IMR-90 (cell line): ENCODE data around the gene EDC4. TPM values are rescaled to one million over a fixed set of nuclear protein-coding genes. Genes with fewer than 3 reads are reported as not detected.

Experiments
- ATAC-seq: fragments of 200-7000 bp; cut with Tn5 transposase; 2 replicates; pipeline ENCODE4 v1.9.1; 2020; ENCODE audit warnings: low read depth, mild to moderate bottlenecking, moderate library complexity
- BruUV-seq: library from RNA; stranded (reverse); fragments of 400-500 nt; replicated peaks from 2 replicates; lab custom pipeline; 2021; lab: Mats Ljungman, UMichigan
- CTCF ChIA-PET: fragments of 300-600 bp; formaldehyde crosslinking; extraction: SDS; loops from one replicate; lab custom pipeline; 2021; ENCODE audit warnings: antibody characterized with exemption; lab: Yijun Ruan, JAX
- POLR2A ChIA-PET: fragments of 300-600 bp; sonication (Branson Sonifier 250); formaldehyde crosslinking; loops from one replicate; lab custom pipeline; 2022; ENCODE audit warnings: antibody characterized with exemption; ENCODE audit not compliant: unreplicated experiment; lab: Charles Lee
- DNase-seq: peaks from one replicate; pipeline ENCODE4 v3.0.0; 2013
- H2AFZ ChIP-seq: replicated peaks from 2 replicates; pipeline ENCODE3; 2013; ENCODE audit warnings: low read length, mild to moderate bottlenecking; ENCODE audit not compliant: poor library complexity
- H2AK5ac ChIP-seq: 2 replicates; pipeline ENCODE4 v1.6.1; 2013; ENCODE audit warnings: low read depth, low read length, inconsistent platforms
- H2AK9ac ChIP-seq: replicated peaks from 2 replicates; pipeline ENCODE3; 2013; ENCODE audit warnings: mild to moderate bottlenecking, low read depth, low read length, moderate library complexity; ENCODE audit not compliant: poor library complexity
- H2BK120ac ChIP-seq: 2 replicates; pipeline ENCODE4 v1.6.1; 2013; ENCODE audit warnings: low read depth, low read length, inconsistent platforms
- H2BK15ac ChIP-seq: 3 replicates; pipeline ENCODE4 v1.6.1; 2013; ENCODE audit warnings: low read depth, low read length, inconsistent platforms
- H2BK20ac ChIP-seq: 2 replicates; pipeline ENCODE4 v1.6.1; 2013; ENCODE audit warnings: low read depth, mild to moderate bottlenecking, inconsistent platforms, low read length, moderate library complexity
- H2BK5ac ChIP-seq: 2 replicates; pipeline ENCODE4 v1.6.1; 2013; ENCODE audit warnings: mild to moderate bottlenecking, low read depth, low read length, inconsistent platforms; ENCODE audit not compliant: poor library complexity, severe bottlenecking
- H3K14ac ChIP-seq: replicated peaks from 2 replicates; pipeline ENCODE4 v1.6.1; 2013; ENCODE audit warnings: low read depth, low read length, inconsistent platforms
- H3K18ac ChIP-seq: 2 replicates; pipeline ENCODE4 v1.6.1; 2013; ENCODE audit warnings: low read depth, low read length, control low read depth
- H3K23ac ChIP-seq: 2 replicates; pipeline ENCODE4 v1.6.1; 2013; ENCODE audit warnings: low read depth, low read length, inconsistent platforms
- H3K27ac ChIP-seq: 2 replicates; pipeline ENCODE4 v1.5.1; 2013; ENCODE audit warnings: mild to moderate bottlenecking, control low read depth, low read length; ENCODE audit not compliant: insufficient read depth
- H3K27me3 ChIP-seq: 2 replicates; pipeline ENCODE4 v1.6.1; 2013; ENCODE audit warnings: low read length; ENCODE audit not compliant: control insufficient read depth, insufficient read depth
- H3K36me3 ChIP-seq: 2 replicates; pipeline ENCODE4 v1.6.1; 2013; ENCODE audit warnings: low read length, mixed read lengths; ENCODE audit not compliant: control insufficient read depth, insufficient read depth
- H3K4ac ChIP-seq: 2 replicates; pipeline ENCODE4 v1.6.1; 2013; ENCODE audit warnings: low read depth, low read length, inconsistent platforms
- H3K4me1 ChIP-seq: 2 replicates; pipeline ENCODE4 v1.6.1; 2013; ENCODE audit warnings: low read length, mixed read lengths; ENCODE audit not compliant: control insufficient read depth, insufficient read depth
- H3K4me2 ChIP-seq: 2 replicates; pipeline ENCODE4 v1.6.1; 2013; ENCODE audit warnings: low read depth, mild to moderate bottlenecking, control low read depth, low read length, moderate library complexity
- H3K4me3 ChIP-seq: 2 replicates; pipeline ENCODE4 v1.5.1; 2013; ENCODE audit warnings: low read depth, mild to moderate bottlenecking, control low read depth, low read length, moderate library complexity; ENCODE audit not compliant: insufficient read depth
- H3K56ac ChIP-seq: 2 replicates; pipeline ENCODE4 v1.6.1; 2013; ENCODE audit warnings: low read length, inconsistent platforms; ENCODE audit not compliant: insufficient read depth; ENCODE audit errors: extremely low read depth
- H3K79me1 ChIP-seq, 2 experiments: 2 replicates each; pipeline ENCODE4 v1.6.1; 2013; ENCODE audit warnings: low read length in 2 of 2, inconsistent platforms in 1 of 2, low read depth in 1 of 2
- H3K9ac ChIP-seq: 2 replicates; pipeline ENCODE4 v1.6.1; 2013; ENCODE audit warnings: low read depth, low read length, control low read depth
- H3K9me1 ChIP-seq: 2 replicates; pipeline ENCODE4 v1.6.1; 2013; ENCODE audit warnings: low read length, inconsistent platforms; ENCODE audit not compliant: insufficient read depth
- H3K9me3 ChIP-seq: 2 replicates; pipeline ENCODE4 v1.6.1; 2013; ENCODE audit warnings: low read length; ENCODE audit not compliant: control insufficient read depth, insufficient read depth
- H4K20me1 ChIP-seq: 2 replicates; pipeline ENCODE4 v1.6.1; 2013; ENCODE audit warnings: low read length, inconsistent platforms; ENCODE audit not compliant: insufficient read depth
- H4K5ac ChIP-seq: 2 replicates; pipeline ENCODE4 v1.6.1; 2013; ENCODE audit warnings: mild to moderate bottlenecking, low read depth, low read length, control low read depth
- H4K8ac ChIP-seq, 2 experiments: 2 replicates each; pipeline ENCODE4 v1.6.1; 2013; ENCODE audit warnings: low read depth in 2 of 2, low read length in 2 of 2, control low read depth in 1 of 2, inconsistent platforms in 1 of 2
- H4K91ac ChIP-seq: 2 replicates; pipeline ENCODE4 v1.6.1; 2013; ENCODE audit warnings: low read depth, low read length, inconsistent platforms; ENCODE audit not compliant: insufficient read depth
- BHLHE40 ChIP-seq: fragments of 150-350 bp; IDR thresholded peaks from 2 replicates; pipeline ENCODE4 v1.6.1; 2016; ENCODE audit warnings: mild to moderate bottlenecking, low read depth, low read length
- CEBPB ChIP-seq: IDR thresholded peaks from 2 replicates; pipeline ENCODE4 v1.6.1; 2012; ENCODE audit warnings: low read depth, low read length, improper control_type of control experiment
- CHD1 ChIP-seq: IDR thresholded peaks from 2 replicates; pipeline ENCODE4 v1.6.1; 2012; ENCODE audit warnings: low read depth, low read length, improper control_type of control experiment
- FOS ChIP-seq: fragments of 150-350 bp; IDR thresholded peaks from 2 replicates; pipeline ENCODE4 v1.6.1; 2016; ENCODE audit warnings: low read depth, low read length
- MAFK ChIP-seq: IDR thresholded peaks from 2 replicates; pipeline ENCODE4 v1.6.1; 2012; ENCODE audit warnings: low read depth, low read length, improper control_type of control experiment
- MAZ ChIP-seq: IDR thresholded peaks from 2 replicates; pipeline ENCODE4 v1.6.1; 2012; ENCODE audit warnings: low read depth, mild to moderate bottlenecking, low read length, improper control_type of control experiment, moderate library complexity, borderline replicate concordance
- MXI1 ChIP-seq: IDR thresholded peaks from 2 replicates; pipeline ENCODE4 v1.6.1; 2012; ENCODE audit warnings: low read depth, mild to moderate bottlenecking, low read length, moderate library complexity, borderline replicate concordance
- NFE2L2 ChIP-seq: fragments of 150-350 bp; IDR thresholded peaks from 2 replicates; pipeline ENCODE4 v1.6.1; 2016; ENCODE audit warnings: low read depth, mild to moderate bottlenecking, low read length
- POLR2A ChIP-seq: IDR thresholded peaks from 2 replicates; pipeline ENCODE4 v1.6.1; 2012; ENCODE audit warnings: mild to moderate bottlenecking, low read depth, low read length
- RAD21 ChIP-seq: IDR thresholded peaks from 2 replicates; pipeline ENCODE4 v1.6.1; 2012; ENCODE audit warnings: low read length, improper control_type of control experiment
- RCOR1 ChIP-seq: IDR thresholded peaks from 2 replicates; pipeline ENCODE4 v1.6.1; 2012; ENCODE audit warnings: mild to moderate bottlenecking, low read length, improper control_type of control experiment; ENCODE audit not compliant: insufficient replicate concordance
- RFX5 ChIP-seq: IDR thresholded peaks from 2 replicates; pipeline ENCODE4 v1.8.0; 2012; ENCODE audit warnings: low read depth, mild to moderate bottlenecking, low read length, moderate library complexity
- SMC3 ChIP-seq: fragments of 150-350 bp; IDR thresholded peaks from 2 replicates; pipeline ENCODE4 v1.6.1; 2016; ENCODE audit warnings: low read depth, mild to moderate bottlenecking, antibody characterized with exemption, low read length, moderate library complexity
- WGBS, 2 experiments: methylation state at CpG; one replicate each; pipeline versions ENCODE4 v1.1.5 to v1.1.7; 2013; ENCODE audit warnings: missing lambda C conversion rate in 2 of 2; ENCODE audit not compliant: insufficient read length in 1 of 2; ENCODE audit errors: extremely low coverage in 2 of 2; 5-methylcytosine and 5-hydroxymethylcytosine counted together
- dilution Hi-C: fragments of 300-500 bp; cut with HindIII; formaldehyde crosslinking; loops from one replicate; pipeline ENCODE4 v1.14.3; 2018; ENCODE audit warnings: low sequenced_read_pairs; ENCODE audit not compliant: unreplicated experiment
- in situ Hi-C: fragments of 300-500 bp; cut with MboI; formaldehyde crosslinking; loops from 3 replicates; pipeline ENCODE4 v1.14.3; 2019; ENCODE audit warnings: low sequenced_read_pairs, inconsistent platforms, mixed read lengths
- intact Hi-C: fragments of 100-400 bp; cut with micrococcal nuclease; formaldehyde crosslinking; loops from 2 replicates; pipeline ENCODE4 v1.10.0; 2022
- polyA plus RNA-seq, 3 experiments: library from polyadenylated mRNA; depleted of rRNA; stranded (reverse); fragments of >200 nt; gene quantifications; 2 replicates each; pipeline ENCODE4 v1.2.3, GENCODE V29; 2012; ENCODE audit warnings: low replicate concordance in 1 of 3
- total RNA-seq: library from RNA; depleted of rRNA; stranded (reverse); fragments of >200 nt; gene quantifications from 2 replicates; pipeline ENCODE4 v1.2.3, GENCODE V29; 2012
- TF ChIP-seq, protein P1 (sequence below): fragments of 150-350 bp; IDR thresholded peaks from 2 replicates; pipeline ENCODE4 v1.6.1; 2017; ENCODE audit warnings: mild to moderate bottlenecking, antibody characterized with exemption, low read length, low read depth
- TF ChIP-seq, protein P2 (sequence below): conservative IDR thresholded peaks from 2 replicates; pipeline ENCODE4 v1.5.1; 2012; ENCODE audit warnings: mild to moderate bottlenecking, low read depth, low read length, improper control_type of control experiment
- TF ChIP-seq, protein P3 (sequence below): fragments of 150-350 bp; IDR thresholded peaks from 2 replicates; pipeline ENCODE4 v1.6.1; 2016; ENCODE audit warnings: low read depth, mild to moderate bottlenecking, low read length, moderate library complexity, borderline replicate concordance

EDC4 gene
- total and polyA plus RNA-seq, 2 of the 4 experiments (the other 2 are of a cell fraction): 33.2 to 64.0 TPM

DNA sequence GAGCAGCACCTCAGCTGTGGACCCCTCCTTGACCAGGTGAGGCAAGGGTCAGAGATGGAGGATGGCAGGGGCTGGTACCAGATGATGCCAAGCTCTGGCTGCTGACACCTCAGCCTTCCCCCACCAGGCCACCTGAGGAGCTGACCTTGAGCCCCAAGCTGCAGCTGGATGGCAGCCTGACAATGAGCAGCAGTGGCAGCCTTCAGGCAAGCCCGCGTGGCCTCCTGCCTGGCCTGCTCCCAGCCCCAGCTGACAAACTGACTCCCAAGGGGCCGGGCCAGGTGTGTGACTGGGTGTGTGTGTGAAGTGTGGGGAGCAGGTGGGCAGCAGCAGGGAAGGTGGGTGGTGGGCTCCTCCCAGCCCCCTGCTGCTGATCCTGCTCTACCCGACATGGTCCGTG is 7.1 kb downstream of the EDC4 start:
- no peak overlapping the region for H2AFZ ChIP-seq
- no peak overlapping the region for H2AK9ac ChIP-seq
- no peaks in the 10 kb centered on the region for H3K27me3 ChIP-seq
- H3K4me2 ChIP-seq: no peak overlapping the region
- H4K20me1 ChIP-seq: peaks cover 53% of the 10 kb centered on the region
- H2BK5ac ChIP-seq: no peak overlapping the region
- ChIA-PET CTCF (interaction anchor here (0.9 kb wide), 1 partner anchor 8 kb away, joined by 3 read pairs; no protein-coding TSS in a partner anchor), POLR2A (no interaction called here)
- H3K4ac ChIP-seq: no peak overlapping the region
- dilution Hi-C loops (no loop called here), intact Hi-C loops (no loop called here), in situ Hi-C loops (no loop called here)
- peaks cover 18 to 33% of the 10 kb centered on the region in 2 experiments for H3K79me1 ChIP-seq
- BruUV-seq: no TSS peak
- WGBS, 2 experiments: no CpG with 5 or more reads among the region's 5 CpGs
- H3K27ac ChIP-seq: no peak overlapping the region
- no peak overlapping the region for H2BK20ac ChIP-seq
- no peaks in the 10 kb centered on the region for H3K9me3 ChIP-seq
- H3K23ac ChIP-seq: no peak overlapping the region
- no peak overlapping the region for H2AK5ac ChIP-seq
- no peak for ATAC-seq
- TF ChIP-seq RAD21 (no peak), POLR2A (no peak), MXI1 (no peak), RCOR1 (no peak), MAFK (no peak), SMC3 (no peak), MAZ (no peak), CHD1 (no peak), BHLHE40 (no peak), RFX5 (no peak), CEBPB (no peak), NFE2L2 (no peak), FOS (no peak)
- TF ChIP-seq, protein P1, sequence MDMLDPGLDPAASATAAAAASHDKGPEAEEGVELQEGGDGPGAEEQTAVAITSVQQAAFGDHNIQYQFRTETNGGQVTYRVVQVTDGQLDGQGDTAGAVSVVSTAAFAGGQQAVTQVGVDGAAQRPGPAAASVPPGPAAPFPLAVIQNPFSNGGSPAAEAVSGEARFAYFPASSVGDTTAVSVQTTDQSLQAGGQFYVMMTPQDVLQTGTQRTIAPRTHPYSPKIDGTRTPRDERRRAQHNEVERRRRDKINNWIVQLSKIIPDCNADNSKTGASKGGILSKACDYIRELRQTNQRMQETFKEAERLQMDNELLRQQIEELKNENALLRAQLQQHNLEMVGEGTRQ: no peak
- TF ChIP-seq, protein P2, sequence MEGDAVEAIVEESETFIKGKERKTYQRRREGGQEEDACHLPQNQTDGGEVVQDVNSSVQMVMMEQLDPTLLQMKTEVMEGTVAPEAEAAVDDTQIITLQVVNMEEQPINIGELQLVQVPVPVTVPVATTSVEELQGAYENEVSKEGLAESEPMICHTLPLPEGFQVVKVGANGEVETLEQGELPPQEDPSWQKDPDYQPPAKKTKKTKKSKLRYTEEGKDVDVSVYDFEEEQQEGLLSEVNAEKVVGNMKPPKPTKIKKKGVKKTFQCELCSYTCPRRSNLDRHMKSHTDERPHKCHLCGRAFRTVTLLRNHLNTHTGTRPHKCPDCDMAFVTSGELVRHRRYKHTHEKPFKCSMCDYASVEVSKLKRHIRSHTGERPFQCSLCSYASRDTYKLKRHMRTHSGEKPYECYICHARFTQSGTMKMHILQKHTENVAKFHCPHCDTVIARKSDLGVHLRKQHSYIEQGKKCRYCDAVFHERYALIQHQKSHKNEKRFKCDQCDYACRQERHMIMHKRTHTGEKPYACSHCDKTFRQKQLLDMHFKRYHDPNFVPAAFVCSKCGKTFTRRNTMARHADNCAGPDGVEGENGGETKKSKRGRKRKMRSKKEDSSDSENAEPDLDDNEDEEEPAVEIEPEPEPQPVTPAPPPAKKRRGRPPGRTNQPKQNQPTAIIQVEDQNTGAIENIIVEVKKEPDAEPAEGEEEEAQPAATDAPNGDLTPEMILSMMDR: no peak
- TF ChIP-seq, protein P3, sequence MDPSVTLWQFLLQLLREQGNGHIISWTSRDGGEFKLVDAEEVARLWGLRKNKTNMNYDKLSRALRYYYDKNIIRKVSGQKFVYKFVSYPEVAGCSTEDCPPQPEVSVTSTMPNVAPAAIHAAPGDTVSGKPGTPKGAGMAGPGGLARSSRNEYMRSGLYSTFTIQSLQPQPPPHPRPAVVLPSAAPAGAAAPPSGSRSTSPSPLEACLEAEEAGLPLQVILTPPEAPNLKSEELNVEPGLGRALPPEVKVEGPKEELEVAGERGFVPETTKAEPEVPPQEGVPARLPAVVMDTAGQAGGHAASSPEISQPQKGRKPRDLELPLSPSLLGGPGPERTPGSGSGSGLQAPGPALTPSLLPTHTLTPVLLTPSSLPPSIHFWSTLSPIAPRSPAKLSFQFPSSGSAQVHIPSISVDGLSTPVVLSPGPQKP: no peak
- H4K5ac ChIP-seq: no peak overlapping the region
- no peak overlapping the region for H3K14ac ChIP-seq
- H4K8ac ChIP-seq: no peak overlapping the region
- no peak overlapping the region for H3K56ac ChIP-seq
- no peak overlapping the region for H3K4me3 ChIP-seq
- H3K18ac ChIP-seq: no peak overlapping the region
- no peak overlapping the region for H2BK15ac ChIP-seq
- peaks cover 83% of the 10 kb centered on the region for H3K36me3 ChIP-seq
- no peak overlapping the region for H2BK120ac ChIP-seq
- DNase-seq: no peak
- peaks cover 9% of the 10 kb centered on the region; the same call in 1 of the 2 replicates for H3K9me1 ChIP-seq
- peaks cover 4% of the 10 kb centered on the region; the same call in 1 of the 2 replicates for H3K4me1 ChIP-seq
- no peak overlapping the region for H3K9ac ChIP-seq
- no peak overlapping the region for H4K91ac ChIP-seq
